Measurements from ENCODE around the gene RXRA.

Gene RXRA

GRCh38 chr9:134434894-134435506 lies 108.7 kb downstream of the RXRA start:
- DNase-seq (ENCODE audit: low spot score) = peak; percentile 94

GRCh38 chr9:134435550-134436378 lies 109.5 kb downstream of the RXRA start:
- DNase-seq (ENCODE audit: low spot score) = no peak

- no peak for DNase-seq (ENCODE audit: low spot score)
Observed at GRCh38 chr9:134436379-134436762, 110.1 kb downstream of the RXRA start.

GRCh38 chr9:134436911-134437310 lies 110.7 kb downstream of the RXRA start:
- no peak for DNase-seq (ENCODE audit: low spot score)

- DNase-seq (ENCODE audit: low spot score) = no peak
Observed at GRCh38 chr9:134437403-134438194, 111.3 kb downstream of the RXRA start.

- DNase-seq (ENCODE audit: low spot score) = no peak
Observed at GRCh38 chr9:134438195-134438788, 112.0 kb downstream of the RXRA start.

GRCh38 chr9:134439368-134439784 lies 113.1 kb downstream of the RXRA start:
- DNase-seq (ENCODE audit: low spot score) = no peak

GRCh38 chr9:134440636-134441226 lies 114.5 kb downstream of the RXRA start:
- no peak for DNase-seq (ENCODE audit: low spot score)

- no peak for DNase-seq (ENCODE audit: low spot score)
Observed at GRCh38 chr9:134441227-134442084, 115.2 kb downstream of the RXRA start.

- DNase-seq (ENCODE audit: low spot score) = no peak
Observed at GRCh38 chr9:134442085-134442474, 115.8 kb downstream of the RXRA start.

GRCh38 chr9:134442486-134443173 lies 116.4 kb downstream of the RXRA start:
- DNase-seq (ENCODE audit: low spot score) = peak; percentile 65

GRCh38 chr9:134443174-134444037 lies 117.2 kb downstream of the RXRA start:
- peak; percentile 92 for DNase-seq (ENCODE audit: low spot score)

GRCh38 chr9:134444038-134444315 lies 117.7 kb downstream of the RXRA start:
- no peak for DNase-seq (ENCODE audit: low spot score)

GRCh38 chr9:134445000-134445399 lies 118.7 kb downstream of the RXRA start:
- DNase-seq (ENCODE audit: low spot score) = no peak

- peak; percentile 97 for DNase-seq (ENCODE audit: low spot score)
Observed at GRCh38 chr9:134449180-134449916, 123.1 kb downstream of the RXRA start.

GRCh38 chr9:134451700-134452458 lies 125.6 kb downstream of the RXRA start:
- DNase-seq (ENCODE audit: low spot score) = no peak

- DNase-seq (ENCODE audit: low spot score) = no peak
Observed at GRCh38 chr9:134452728-134453127, 126.5 kb downstream of the RXRA start.

- DNase-seq (ENCODE audit: low spot score) = no peak
Observed at GRCh38 chr9:134453776-134454475, 127.7 kb downstream of the RXRA start.
